NCI-H526 treated with DMSO at 0.1 percent for 48 hours (cell line): Measurements from ENCODE around the gene CYP2E1.
"Not testable (repeated sequence)": the region's sequence is repeated elsewhere in the genome, so short reads cannot be mapped to it uniquely, and the experiment has no call there.

Source experiments
- DNase-seq: peaks from one replicate; lab custom pipeline; 2025; lab: John Stamatoyannopoulos, UW

CYP2E1 gene

GRCh38 chr10:133528845-133529575 is 1.8 kb downstream of the CYP2E1 start:
- peak; percentile 56 for DNase-seq

- DNase-seq, result no peak
Measured at GRCh38 chr10:133529576-133529946, 2.4 kb downstream of the CYP2E1 start.

GRCh38 chr10:133530506-133530905 is 3.3 kb downstream of the CYP2E1 start:
- no peak for DNase-seq

- no peak for DNase-seq
Measured at GRCh38 chr10:133532871-133533270, 5.7 kb downstream of the CYP2E1 start.

- DNase-seq, result no peak
Measured at GRCh38 chr10:133534417-133534816, 7.3 kb downstream of the CYP2E1 start.

GRCh38 chr10:133536198-133536597 is 9.0 kb downstream of the CYP2E1 start:
- no peak for DNase-seq

- DNase-seq, result no peak
Measured at GRCh38 chr10:133537546-133538545, 10.7 kb downstream of the CYP2E1 start.

- peak; percentile 9 for DNase-seq
Measured at GRCh38 chr10:133541441-133541975, 14.3 kb downstream of the CYP2E1 start.

GRCh38 chr10:133544506-133544905 is 17.3 kb downstream of the CYP2E1 start:
- DNase-seq, result no peak

- no peak for DNase-seq
Measured at GRCh38 chr10:133554600-133554999, 27.4 kb downstream of the CYP2E1 start.

GRCh38 chr10:133555521-133555920 is 28.4 kb downstream of the CYP2E1 start:
- DNase-seq, result no peak

GRCh38 chr10:133557381-133557780 is 30.2 kb downstream of the CYP2E1 start:
- DNase-seq, result peak; percentile 0

- DNase-seq, result no peak
Measured at GRCh38 chr10:133559216-133559615, 32.1 kb downstream of the CYP2E1 start.

- DNase-seq, result no peak
Measured at GRCh38 chr10:133564816-133565215, 37.7 kb downstream of the CYP2E1 start.

- no peak for DNase-seq
Measured at GRCh38 chr10:133565441-133566294, 38.5 kb downstream of the CYP2E1 start, which contains the start of gene SYCE1. Gene SYCE1, minus strand, starts transcription at chr10:133565583. Its CDS starts 54 bp downstream, at chr10:133565529.

- no peak for DNase-seq
Measured at GRCh38 chr10:133567119-133567518, 40.0 kb downstream of the CYP2E1 start.

GRCh38 chr10:133567609-133568286 is 40.6 kb downstream of the CYP2E1 start:
- DNase-seq, result no peak

- DNase-seq, result no peak
Measured at GRCh38 chr10:133568287-133568614, 41.1 kb downstream of the CYP2E1 start.

- DNase-seq, result not testable (repeated sequence)
Measured at GRCh38 chr10:133568831-133569527, 41.8 kb downstream of the CYP2E1 start.

GRCh38 chr10:133569801-133570200 is 42.6 kb downstream of the CYP2E1 start:
- DNase-seq, result not testable (repeated sequence)
